ENCODE results near the gene OVOL3.

- TF ChIP-seq, protein P1, sequence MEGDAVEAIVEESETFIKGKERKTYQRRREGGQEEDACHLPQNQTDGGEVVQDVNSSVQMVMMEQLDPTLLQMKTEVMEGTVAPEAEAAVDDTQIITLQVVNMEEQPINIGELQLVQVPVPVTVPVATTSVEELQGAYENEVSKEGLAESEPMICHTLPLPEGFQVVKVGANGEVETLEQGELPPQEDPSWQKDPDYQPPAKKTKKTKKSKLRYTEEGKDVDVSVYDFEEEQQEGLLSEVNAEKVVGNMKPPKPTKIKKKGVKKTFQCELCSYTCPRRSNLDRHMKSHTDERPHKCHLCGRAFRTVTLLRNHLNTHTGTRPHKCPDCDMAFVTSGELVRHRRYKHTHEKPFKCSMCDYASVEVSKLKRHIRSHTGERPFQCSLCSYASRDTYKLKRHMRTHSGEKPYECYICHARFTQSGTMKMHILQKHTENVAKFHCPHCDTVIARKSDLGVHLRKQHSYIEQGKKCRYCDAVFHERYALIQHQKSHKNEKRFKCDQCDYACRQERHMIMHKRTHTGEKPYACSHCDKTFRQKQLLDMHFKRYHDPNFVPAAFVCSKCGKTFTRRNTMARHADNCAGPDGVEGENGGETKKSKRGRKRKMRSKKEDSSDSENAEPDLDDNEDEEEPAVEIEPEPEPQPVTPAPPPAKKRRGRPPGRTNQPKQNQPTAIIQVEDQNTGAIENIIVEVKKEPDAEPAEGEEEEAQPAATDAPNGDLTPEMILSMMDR (IDR thresholded peaks at IDR 0.05), result no peak
- TF ChIP-seq POLR2A (IDR thresholded peaks at IDR 0.05), result no peak
Measured at GRCh38 chr19:36072081-36072480, 38.9 kb upstream of the OVOL3 start.
